Activated naive CD8-positive, alpha-beta T cell treated with anti-CD3 and anti-CD28 coated beads, Interleukin-2, amount 10 ng/mL, durations not matched to agents 7 days and 5 days (primary cell): ENCODE measurements around the gene KLHL25. TPM values are rescaled to one million over a fixed set of nuclear protein-coding genes. Genes with fewer than 3 reads are reported as not detected.
A peak's percentile ranks its signal among the peaks of the same experiment; 100 is the strongest.

Experiments
- ATAC-seq: fragments of 150-1000 bp; cut with Tn5 transposase; one replicate; pipeline ENCODE4 v1.10.0; 2021; ENCODE audit warnings: low read depth, moderate library complexity
- POLR2A ChIA-PET: fragments of 350-600 bp; sonication (Branson Sonifier 250); formaldehyde crosslinking; loops from one replicate; lab custom pipeline; 2021; ENCODE audit warnings: antibody characterized with exemption; lab: Charles Lee
- DNase-seq: peaks from one replicate; pipeline ENCODE4 v3.0.0; 2021
- H3K27ac Mint-ChIP-seq: one replicate; pipeline ENCODE4 v1.8.0; 2022; ENCODE audit warnings: mild to moderate bottlenecking, mixed read lengths
- H3K27me3 Mint-ChIP-seq: one replicate; pipeline ENCODE4 v1.8.0; 2022; ENCODE audit warnings: mild to moderate bottlenecking, moderate library complexity, mixed read lengths
- H3K36me3 Mint-ChIP-seq: one replicate; pipeline ENCODE4 v1.8.0; 2021; ENCODE audit warnings: mild to moderate bottlenecking, mixed read lengths
- H3K4me1 Mint-ChIP-seq: one replicate; pipeline ENCODE4 v1.8.0; 2021; ENCODE audit warnings: mixed read lengths
- H3K4me3 Mint-ChIP-seq: one replicate; pipeline ENCODE4 v1.8.0; 2022; ENCODE audit warnings: mild to moderate bottlenecking, moderate library complexity, mixed read lengths
- H3K9me3 Mint-ChIP-seq: one replicate; pipeline ENCODE4 v1.8.0; 2021; ENCODE audit warnings: mixed read lengths
- microRNA-seq: library from miRNA; unstranded; fragments of <30 nt; microRNA quantifications from one replicate; pipeline ENCODE4 v1.2.0, GENCODE V29; 2022
- total RNA-seq, 2 experiments: library from RNA; stranded (reverse); gene quantifications; one replicate each; pipeline ENCODE4 v1.2.3, GENCODE V29; 2021

Gene KLHL25
- total RNA-seq, 2 experiments from 2014 or later: 6.9 to 7.1 TPM

GRCh38 chr15:85710340-85710842 is 84.3 kb downstream of the KLHL25 start:
- POLR2A ChIA-PET: no interaction called here
- H3K4me1 Mint-ChIP-seq: peaks cover 37% of the 10 kb centered on the region
- ATAC-seq (no peak), DNase-seq (no peak)
- H3K4me3 Mint-ChIP-seq: no peak overlapping the region
- H3K27ac Mint-ChIP-seq: peak overlapping the region; percentile 6
- no peaks in the 10 kb centered on the region for H3K27me3 Mint-ChIP-seq
- H3K9me3 Mint-ChIP-seq: no peaks in the 10 kb centered on the region
- H3K36me3 Mint-ChIP-seq: peaks cover 38% of the 10 kb centered on the region

Small RNA genes lying within 50 kb of the gene (microRNA-seq; reads per million reads assigned to microRNA genes)
- gene MIR1276 (2.1 reads per million), gene MIR548AP (not detected)
